ENCODE data around the gene ZNF582.

Gene ZNF582

DNA sequence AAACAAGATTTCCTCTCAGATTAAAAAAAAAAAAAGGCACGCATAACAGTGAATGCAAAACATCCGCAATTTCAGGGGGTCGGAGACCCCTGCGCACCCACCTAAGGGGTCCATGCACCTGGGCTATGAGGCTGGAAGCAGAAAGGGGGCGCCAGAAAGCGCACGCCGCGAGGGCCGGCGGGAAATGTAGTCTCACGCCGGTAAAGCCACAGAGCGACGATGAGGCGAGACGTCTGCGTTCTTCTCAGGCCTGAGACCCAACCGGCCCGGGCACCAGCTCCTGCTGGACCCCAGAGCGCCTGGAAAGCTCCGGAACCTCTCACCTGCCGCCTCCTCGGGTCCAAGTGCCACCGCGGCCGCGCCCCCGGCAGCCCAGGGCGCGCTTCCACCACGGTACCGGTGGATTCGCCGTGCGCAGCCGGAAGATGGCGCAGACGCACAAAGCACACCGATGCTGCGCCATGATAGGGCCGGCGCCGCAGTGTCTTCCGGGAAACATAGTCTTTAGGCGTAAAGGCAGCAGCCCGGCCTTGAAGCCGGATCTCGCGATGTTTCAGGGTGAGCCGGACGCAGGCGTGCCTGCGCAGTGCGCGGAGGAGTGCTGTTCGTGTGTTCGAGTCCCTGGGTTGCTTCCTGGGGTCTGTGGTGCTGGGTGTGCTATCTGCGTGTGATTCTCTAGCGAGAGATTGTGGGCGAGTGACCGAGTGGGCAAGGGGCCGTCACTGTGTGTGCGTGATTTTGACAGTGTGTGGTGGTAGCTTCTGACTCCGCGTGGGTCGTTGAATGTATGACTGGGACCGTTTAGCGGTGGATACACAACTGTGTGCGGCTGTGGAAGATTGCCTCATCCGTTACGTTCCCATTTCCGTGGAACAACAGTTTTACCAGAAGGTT is at the start of gene ZNF582:
TSS of gene ZNF582 (minus strand) at position 416 of the 894 bp plus-strand sequence. CDS start 1,782 bp downstream, outside the sequence.
- DNase-seq (ENCODE audit: low spot score), result peak; percentile 97

DNA sequence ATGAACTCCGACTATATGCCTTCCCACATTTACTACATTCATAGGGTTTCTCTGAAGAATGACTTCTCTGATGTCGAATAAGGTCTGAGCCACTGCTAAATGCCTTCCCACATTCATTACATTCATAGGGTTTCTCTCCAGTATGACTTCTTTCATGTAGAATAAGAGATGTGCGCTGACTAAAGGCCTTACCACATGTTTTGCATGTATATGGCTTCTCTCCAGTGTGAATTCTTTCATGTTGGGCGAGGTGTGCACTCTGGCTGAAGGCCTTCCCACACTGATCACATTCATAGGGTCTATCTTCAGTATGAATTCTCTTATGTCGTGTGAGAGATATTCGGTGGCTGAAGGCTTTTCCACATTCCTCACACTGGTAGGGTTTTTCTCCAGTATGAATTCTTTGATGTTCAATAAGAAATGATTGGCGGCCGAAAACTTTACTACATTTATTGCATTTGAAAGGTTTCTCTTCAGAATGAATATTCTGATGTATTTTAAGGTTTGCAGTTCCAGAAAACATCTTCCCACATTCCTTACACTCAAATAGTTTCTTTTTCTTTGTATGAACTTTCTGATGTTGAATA is 48.0 kb upstream of the ZNF582 start:
- no peak for DNase-seq (ENCODE audit: low spot score)

DNA sequence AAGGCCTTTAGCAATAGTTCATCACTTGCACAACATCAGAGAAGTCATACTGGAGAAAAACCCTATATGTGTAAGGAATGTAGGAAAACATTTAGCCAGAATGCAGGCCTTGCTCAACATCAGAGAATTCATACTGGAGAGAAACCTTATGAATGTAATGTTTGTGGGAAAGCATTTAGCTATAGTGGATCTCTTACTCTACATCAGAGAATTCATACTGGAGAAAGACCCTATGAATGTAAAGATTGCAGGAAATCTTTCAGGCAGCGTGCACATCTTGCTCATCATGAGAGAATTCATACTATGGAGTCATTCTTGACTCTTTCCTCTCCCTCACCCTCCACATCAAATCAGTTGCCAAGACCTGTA is 30.6 kb upstream of the ZNF582 start:
- DNase-seq (ENCODE audit: low spot score), result no peak

DNA sequence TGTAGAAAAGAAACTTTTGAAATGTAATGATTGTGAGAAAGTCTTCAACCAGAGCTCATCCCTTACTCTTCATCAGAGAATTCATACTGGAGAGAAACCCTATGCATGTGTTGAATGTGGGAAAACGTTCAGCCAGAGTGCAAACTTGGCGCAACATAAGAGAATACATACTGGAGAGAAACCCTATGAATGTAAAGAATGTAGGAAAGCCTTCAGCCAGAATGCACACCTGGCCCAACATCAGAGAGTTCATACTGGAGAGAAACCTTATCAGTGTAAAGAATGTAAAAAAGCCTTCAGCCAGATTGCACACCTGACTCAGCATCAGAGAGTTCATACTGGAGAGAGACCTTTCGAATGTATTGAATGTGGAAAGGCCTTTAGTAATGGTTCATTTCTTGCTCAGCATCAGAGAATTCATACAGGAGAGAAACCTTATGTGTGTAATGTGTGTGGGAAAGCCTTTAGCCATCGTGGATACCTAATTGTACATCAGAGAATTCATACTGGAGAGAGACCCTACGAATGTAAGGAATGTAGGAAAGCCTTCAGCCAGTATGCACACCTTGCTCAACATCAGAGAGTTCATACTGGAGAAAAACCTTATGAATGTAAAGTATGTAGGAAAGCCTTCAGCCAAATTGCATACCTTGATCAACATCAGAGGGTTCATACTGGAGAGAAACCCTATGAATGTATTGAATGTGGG is 30.1 kb upstream of the ZNF582 start:
- DNase-seq (ENCODE audit: low spot score), result no peak

DNA sequence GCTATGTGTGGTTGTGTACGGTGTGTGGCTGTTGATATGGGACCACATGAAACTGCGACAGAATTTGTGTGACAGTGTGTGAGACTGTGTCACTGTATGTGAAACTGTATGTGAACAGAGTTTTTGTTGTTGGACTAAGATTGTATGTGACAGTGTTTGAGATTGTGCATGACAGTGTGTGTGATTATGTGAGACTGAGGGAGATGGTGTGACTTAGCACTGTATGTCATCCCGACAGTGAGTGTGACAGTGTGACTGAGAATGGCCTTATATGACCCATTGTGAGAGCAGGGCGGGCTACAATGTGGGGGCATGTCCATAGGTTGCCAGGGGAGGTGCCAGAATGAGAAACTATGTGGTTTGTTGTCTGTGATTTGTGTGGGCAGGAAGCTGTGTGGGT is 11.7 kb upstream of the ZNF582 start:
- DNase-seq (ENCODE audit: low spot score), result no peak

DNA sequence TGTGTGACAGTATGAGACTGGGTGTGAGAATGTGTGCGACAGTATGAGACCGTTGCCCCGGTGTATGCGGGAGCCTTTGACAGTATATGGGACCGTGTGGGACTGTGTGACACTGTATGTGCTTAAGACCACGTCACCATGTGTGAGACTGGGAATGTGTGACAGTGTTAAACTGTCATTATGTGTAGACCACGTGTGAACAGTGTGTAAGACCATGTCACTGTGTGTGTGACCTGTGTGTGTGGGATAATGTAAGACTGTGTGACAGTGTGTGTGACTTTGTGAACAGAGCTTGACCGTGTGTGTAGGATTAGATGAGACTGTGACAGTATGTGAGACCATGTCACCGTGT is 11.3 kb upstream of the ZNF582 start:
- no peak for DNase-seq (ENCODE audit: low spot score)

DNA sequence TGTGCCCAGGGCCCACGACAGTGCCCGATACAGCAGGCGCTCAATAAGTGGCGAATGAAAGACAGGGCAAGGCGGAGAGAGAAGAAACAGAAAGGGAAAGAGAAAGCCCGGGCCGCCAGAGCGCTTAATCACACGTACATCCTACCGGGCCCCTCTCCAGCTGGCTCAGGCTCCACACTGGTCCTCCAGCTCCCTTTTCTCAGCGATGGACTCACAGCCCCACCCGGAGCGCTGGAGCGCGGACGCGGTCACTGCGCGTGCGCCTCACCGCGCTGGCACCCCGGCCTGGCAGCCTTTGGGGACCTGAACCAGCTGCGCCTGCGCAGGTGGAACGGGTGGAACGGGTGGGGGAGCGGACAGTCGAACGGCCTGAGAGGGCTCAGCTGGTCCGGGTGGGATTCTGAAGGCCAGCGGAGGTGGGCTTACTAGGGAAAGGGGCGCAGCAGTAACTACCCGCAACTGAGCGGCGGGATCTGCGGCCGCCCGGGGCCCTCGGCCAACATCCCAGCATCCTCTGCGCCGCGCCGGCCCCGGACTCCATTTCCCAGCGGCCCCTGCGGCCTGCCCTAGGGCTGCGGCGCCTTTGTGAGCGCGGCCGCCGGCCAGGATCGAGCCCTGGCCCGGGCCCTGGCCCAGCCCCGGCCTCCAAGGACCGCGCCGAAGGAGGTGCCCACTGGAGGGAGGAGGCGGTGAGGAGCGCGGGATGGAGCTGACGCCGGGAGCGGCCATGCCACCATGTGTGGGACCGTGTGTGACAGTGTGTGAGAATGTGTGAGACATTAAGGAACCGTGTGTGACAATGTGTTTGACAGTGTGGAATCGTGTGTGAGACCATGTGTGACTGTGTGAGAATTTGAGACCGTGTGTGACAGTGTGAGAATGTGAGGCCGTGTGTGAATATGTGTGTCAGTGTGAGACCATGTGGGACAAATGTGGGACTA is 10.7 kb upstream of the ZNF582 start, which contains the start of gene ZNF583:
TSS of gene ZNF583 (plus strand) at position 569 of the 941 bp plus-strand sequence. CDS start 2,783 bp downstream, outside the sequence.
- DNase-seq (ENCODE audit: low spot score), result peak; percentile 95

DNA sequence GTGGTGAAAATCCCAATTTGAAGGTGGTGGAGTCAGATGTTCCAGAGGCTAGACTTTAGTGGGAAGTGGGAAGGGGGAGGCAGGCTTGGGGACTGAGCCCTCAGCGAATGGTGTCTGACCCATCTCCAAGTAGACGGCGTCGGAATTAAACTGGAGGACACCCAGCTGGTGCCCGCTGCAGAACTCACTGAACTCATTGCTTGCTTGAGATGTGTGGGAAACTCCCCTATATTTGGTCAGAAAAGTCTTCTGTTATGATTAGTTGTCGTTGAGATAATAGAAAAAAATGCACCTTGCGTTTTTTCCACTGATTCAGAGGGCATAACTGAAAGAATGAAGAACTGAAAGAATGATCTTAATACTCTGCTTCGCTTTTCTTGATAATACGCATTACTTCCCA is 9.9 kb upstream of the ZNF582 start:
- DNase-seq (ENCODE audit: low spot score), result no peak

DNA sequence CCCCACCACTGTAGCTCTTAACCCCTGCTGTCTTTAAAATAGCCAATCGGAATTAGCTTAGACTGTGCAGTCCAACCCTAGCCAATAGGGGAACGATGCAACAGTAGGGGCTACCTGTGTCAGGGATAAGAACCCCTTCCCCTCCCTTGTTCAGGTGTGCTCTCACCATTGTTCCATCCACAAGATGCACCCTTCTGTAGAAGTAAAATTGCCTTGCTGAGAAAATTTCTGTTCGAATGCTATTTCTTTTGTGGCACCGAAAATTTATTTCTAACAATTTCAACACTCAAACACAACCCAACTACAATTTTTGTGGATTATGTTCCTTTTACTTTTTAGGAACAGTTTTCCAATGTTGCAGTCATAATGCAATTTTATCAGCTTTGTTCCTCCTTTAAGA is 7.2 kb upstream of the ZNF582 start:
- DNase-seq (ENCODE audit: low spot score), result no peak

DNA sequence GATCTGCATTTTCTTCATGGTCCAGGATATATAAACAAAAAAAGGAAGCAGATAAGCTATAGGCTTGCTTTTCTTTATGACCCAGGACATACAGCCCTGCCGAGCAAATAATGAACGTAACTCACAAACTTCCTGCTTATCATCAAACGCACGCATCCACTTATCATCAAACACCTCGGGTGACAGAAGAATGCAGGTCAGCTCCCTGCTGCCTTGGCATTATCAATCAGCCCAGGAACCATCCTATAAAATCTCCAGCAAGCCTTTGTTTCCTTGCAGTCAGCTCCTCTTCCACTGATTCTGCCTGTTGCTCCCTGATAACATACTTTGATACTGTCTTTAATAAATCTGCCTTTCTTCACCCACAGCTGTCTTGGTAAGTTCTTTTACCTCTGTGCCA is 5.5 kb upstream of the ZNF582 start:
- no peak for DNase-seq (ENCODE audit: low spot score)

DNA sequence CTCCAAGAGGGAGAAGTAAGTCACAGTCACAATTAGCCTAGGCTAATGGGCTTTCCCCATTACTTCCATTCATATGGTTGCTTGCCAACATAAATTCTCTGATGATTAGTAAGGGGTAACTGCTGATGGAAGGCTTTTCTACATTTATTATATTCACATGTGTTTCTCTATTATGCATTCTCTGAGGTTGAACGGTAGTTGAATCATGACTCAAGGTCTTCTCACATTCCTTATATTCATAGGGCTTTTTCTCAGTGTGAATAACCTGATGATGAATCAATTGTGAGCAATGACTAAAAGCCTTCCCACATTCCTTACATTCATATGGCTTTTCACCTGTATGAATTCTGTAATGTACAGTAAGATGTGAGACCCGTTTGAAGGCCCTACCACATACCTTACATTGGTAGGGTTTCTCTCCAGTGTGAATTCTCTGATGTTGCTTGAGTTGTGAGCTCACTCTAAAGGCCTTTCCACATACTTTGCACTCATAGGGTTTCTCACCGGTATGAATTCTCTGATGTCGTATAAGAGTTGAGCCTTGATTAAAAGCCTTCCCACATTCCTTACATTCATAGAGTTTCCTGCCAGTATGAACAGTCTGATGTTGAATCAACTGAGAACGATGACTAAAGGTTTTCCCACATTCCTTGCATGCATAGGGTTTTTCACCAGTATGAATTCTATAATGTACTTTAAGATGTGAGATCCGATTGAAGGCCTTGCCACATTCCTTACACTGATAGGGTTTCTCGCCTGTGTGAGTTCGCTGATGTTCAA is 9.3 kb downstream of the ZNF582 start:
- DNase-seq (ENCODE audit: low spot score), result no peak

DNA sequence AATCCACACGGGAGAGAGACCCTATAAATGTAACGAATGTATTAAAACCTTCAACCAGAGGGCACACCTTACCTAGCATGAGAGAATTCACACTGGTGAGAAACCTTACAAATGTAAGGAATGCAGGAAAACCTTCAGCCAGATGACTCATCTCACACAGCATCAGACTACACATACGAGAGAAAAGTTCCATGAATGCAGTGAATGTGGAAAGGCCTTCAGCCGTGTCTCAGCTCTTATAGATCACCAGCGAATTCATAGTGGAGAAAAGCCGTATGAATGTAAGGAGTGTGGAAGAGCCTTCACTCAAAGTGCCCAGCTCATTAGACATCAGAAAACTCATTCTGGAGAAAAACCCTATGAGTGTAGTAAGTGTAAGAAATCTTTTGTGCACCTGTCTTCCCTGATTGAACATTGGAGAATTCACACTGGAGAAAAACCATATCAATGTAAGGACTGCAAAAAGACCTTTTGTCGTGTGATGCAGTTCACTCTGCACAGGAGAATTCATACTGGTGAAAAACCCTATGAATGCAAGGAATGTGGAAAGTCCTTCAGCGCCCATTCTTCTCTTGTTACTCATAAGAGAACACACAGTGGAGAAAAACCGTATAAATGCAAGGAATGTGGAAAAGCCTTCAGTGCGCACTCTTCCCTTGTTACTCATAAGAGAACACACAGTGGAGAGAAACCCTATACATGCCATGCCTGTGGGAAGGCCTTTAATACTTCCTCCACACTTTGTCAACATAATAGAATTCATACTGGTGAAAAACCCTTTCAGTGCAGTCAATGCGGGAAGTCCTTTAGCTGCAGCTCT is 16.0 kb downstream of the ZNF582 start:
- no peak for DNase-seq (ENCODE audit: low spot score)

DNA sequence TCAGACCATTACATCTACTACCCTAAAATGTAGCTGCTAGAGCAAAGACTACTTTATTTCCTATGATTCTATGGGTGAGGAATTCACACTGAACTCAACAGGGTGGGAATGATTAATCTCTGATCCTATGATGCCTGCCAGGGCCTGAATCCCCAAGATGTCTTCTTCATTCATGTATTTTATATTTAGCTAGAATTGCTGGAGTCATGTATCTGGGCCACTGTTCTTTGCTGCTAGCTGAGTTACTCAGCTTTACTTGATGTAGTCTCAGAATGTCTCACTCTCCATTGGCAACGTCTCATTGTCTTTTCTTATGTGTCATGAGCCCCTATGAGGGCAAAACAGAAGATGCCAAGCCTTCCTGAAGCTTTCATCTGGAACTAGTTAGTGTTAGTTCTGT is 21.1 kb downstream of the ZNF582 start:
- DNase-seq (ENCODE audit: low spot score), result no peak

DNA sequence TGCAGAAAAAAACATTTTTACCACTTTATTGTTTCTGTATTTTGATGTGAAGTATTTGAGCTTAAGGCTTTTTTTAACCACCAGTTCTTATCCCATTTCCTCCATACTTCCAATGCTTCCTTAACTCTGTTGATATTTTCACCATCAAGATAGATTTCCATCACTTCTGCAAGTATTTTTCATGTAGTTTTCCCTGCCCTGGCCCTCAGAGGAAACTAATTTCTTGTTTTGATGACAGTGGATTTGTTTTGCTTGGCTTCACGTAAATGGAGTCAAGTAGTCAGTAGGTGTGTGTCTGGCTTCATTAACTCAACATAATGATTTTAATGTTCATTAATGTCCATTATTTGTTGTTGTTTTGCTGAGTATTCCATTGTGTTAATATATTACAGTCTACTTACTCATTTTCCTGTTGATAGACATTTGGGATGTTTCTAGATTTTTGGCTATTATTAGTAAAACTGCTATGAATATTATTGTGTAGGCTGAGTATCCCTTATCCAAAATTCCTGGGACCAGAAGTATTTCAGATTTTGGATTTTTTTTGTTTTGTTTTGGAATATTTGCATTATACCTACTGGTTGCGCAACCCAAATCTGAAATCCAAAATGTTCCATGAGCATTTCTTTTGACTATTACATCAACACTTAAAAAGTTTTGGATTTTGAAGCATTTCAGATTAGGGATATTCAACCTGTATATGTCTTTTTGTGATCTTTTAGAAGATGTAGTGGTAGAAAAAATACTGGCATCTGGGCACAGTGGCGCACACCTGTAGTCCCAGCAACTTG is 23.3 kb downstream of the ZNF582 start:
- DNase-seq (ENCODE audit: low spot score), result no peak

DNA sequence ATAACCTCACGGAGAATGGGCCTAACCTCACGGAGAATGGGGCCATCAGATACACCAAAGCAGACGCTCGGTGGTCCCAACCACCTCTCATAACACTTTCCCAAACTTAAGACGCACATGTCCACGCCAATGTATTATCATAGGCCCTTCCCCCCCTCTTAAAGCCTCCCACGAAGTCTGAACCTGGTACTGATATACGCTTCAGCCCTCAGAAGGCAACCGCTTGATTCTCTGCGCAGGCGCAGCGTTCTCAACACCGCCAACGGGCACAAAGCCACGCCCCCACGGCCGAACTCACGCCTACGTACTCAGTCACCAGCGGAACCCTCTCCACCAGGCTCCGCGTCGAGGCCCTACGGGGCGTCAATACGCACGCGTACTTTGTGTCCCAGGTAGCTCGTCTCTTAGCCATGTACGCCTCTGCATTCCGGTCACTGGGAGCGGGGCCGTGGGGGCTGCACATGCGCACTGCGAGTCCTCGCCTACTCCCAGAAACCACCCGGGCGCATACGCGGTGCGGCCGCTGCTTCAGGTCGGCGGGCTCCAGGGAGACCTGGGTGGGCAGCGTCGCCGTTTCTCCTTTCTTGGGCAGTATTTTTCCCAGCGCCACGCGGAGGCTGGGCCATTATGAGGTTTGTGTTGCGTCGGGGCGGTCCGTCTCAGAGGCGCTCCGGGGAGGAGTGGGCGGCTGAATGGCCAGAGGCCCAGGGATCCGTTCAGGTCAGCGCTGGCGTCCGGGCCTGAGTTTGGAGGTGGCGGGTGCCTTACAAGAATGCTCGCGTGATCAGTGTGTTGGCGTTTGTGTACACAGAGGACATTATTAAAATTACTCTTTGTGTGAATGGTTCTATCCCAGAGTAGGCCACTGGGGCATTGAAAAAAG is 25.3 kb downstream of the ZNF582 start:
- peak; percentile 82 for DNase-seq (ENCODE audit: low spot score)

DNA sequence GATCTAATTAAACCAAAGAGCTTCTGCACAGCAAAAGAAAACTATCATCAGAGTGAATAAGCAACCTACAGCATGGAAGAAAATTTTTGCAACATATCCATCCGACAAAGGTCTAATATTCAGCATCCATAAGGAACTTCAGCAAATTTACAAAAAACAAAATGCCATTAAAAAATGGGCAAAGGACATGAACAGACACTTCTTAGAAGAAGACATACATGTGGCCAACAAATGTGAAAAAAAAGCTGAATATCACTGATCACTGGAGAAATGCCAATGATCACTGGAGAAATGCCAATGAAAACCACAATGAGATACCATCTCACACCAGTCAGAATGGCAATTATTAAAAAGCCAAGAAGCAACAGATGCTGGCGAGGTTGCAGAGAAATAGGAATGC is 32.5 kb downstream of the ZNF582 start:
- DNase-seq (ENCODE audit: low spot score), result no peak

DNA sequence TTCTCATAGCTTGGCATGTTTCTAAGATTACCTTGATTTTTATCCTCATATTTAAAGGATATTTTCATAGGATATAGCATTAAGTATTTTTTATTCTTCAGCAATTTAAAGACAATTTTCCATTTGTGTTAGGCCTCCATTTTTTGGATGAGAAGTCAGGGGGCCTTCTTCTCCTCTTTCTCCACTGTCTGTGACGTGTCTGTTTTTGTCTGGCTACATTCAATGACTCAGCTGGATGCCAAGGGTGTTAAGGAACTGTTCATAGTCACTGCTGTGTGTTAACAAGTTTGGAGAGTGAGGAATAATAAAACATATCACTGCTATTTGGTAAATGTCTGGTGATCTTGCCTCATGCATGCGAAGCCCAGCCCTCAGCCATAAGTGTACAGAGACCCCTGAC is 36.4 kb downstream of the ZNF582 start:
- no peak for DNase-seq (ENCODE audit: low spot score)

DNA sequence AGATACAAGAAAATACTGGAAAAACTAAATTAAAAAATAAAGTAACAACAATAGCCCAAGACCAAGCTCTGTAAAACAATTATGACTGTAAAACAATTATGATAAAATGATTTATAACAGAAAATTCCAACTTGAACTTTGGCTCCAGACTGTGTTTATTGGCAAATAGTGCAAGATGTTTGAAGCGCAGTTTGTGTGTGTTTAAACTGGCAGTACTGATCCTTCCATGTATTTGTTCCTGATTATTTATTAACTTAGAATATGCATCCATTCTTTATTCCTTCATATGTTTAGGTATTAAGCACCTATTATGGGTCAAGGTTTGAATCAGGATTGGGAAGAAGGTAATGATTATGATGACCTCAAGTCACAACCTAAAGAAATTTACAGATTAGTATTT is 37.8 kb downstream of the ZNF582 start:
- no peak for DNase-seq (ENCODE audit: low spot score)
